Tibial nerve (tissue), 4 donors: ENCODE results near the gene NNMT. TPM values are rescaled to one million over a fixed set of nuclear protein-coding genes. Genes with fewer than 3 reads are reported as not detected.
A peak's percentile ranks its signal among the peaks of the same experiment; 100 is the strongest.

ENCODE experiments used
- DNase-seq, 2 donors: peaks; one replicate each; pipeline ENCODE4 v3.0.0-alpha.2; 2019; ENCODE audit warnings: low spot score in 2 of 2
- H3K27ac ChIP-seq, 4 donors: fragments of 200-600 bp; sonication (generic) in 3 of 4; one replicate each; pipeline ENCODE4 v1.5.1; 2017 to 2019; ENCODE audit warnings: mild to moderate bottlenecking in 1 of 4
- H3K27me3 ChIP-seq, 2 donors: fragments of 200-600 bp; sonication (generic) in 1 of 2; one replicate each; pipeline versions ENCODE4 v1.5.1 to v1.6.0; 2017 to 2019
- H3K36me3 ChIP-seq, 3 donors: fragments of 200-600 bp; sonication (generic); one replicate each; pipeline ENCODE4 v1.5.1; 2018 to 2019
- H3K4me1 ChIP-seq, 4 donors: fragments of 200-600 bp; sonication (generic) in 3 of 4; one replicate each; pipeline ENCODE4 v1.5.1; 2017 to 2019
- H3K4me3 ChIP-seq, 4 donors: fragments of 200-600 bp; sonication (generic) in 3 of 4; one replicate each; pipeline ENCODE4 v1.5.1; 2017 to 2019; ENCODE audit warnings: mild to moderate bottlenecking in 1 of 4, moderate library complexity in 1 of 4
- H3K9me3 ChIP-seq, 4 donors: fragments of 200-600 bp; sonication (generic) in 3 of 4; one replicate each; pipeline ENCODE4 v1.5.1; 2017 to 2019
- EP300 ChIP-seq, 2 donors: sonication (generic); formaldehyde crosslinking; IDR thresholded peaks; one replicate each; pipeline ENCODE4 v1.6.1; 2017; ENCODE audit warnings: antibody characterized with exemption in 2 of 2, mild to moderate bottlenecking in 1 of 2
- POLR2A ChIP-seq, 2 donors: fragments of 450-650 bp; IDR thresholded peaks; one replicate each; pipeline ENCODE4 v1.6.1; 2017; ENCODE audit warnings: antibody characterized with exemption in 2 of 2, mild to moderate bottlenecking in 2 of 2, moderate library complexity in 2 of 2
- WGBS, 2 donors: methylation state at CpG; one replicate each; pipeline ENCODE4 v1.1.5; 2018; 5-methylcytosine and 5-hydroxymethylcytosine counted together
- total RNA-seq, 4 donors: library from RNA; depleted of rRNA; stranded (reverse); fragments of >200 nt; gene quantifications; one replicate each; pipeline ENCODE4 v1.1.0, GENCODE V29; 2016
- TF ChIP-seq, protein P1 (sequence below), 5 experiments: fragments of 200-600 bp in 3 of 5; fragments of 450-650 bp in 2 of 5; sonication (generic) in 3 of 5; IDR thresholded peaks; one replicate each; pipeline ENCODE4 v1.5.1; 2016 to 2019; ENCODE audit warnings: antibody characterized with exemption in 5 of 5, mild to moderate bottlenecking in 3 of 5, moderate library complexity in 2 of 5

NNMT gene
- total RNA-seq, 4 donors from 2014 or later = 520 to 1,803 (median 896) TPM

- no peak for DNase-seq
- Histone ChIP-seq H3K4me1 (peaks cover 0 to 19% (median 2%) of the 10 kb centered on the region in 4 donors), H3K36me3 (no peaks in the 10 kb centered on the region), H3K27ac (no peak overlapping the region), H3K9me3 (no peaks in the 10 kb centered on the region), H3K4me3 (no peak overlapping the region), H3K27me3 (no peaks in the 10 kb centered on the region)
- 45 to 46% methylated on average over 3 of the region's 3 CpGs for WGBS, 2 donors
- TF ChIP-seq, protein P1, sequence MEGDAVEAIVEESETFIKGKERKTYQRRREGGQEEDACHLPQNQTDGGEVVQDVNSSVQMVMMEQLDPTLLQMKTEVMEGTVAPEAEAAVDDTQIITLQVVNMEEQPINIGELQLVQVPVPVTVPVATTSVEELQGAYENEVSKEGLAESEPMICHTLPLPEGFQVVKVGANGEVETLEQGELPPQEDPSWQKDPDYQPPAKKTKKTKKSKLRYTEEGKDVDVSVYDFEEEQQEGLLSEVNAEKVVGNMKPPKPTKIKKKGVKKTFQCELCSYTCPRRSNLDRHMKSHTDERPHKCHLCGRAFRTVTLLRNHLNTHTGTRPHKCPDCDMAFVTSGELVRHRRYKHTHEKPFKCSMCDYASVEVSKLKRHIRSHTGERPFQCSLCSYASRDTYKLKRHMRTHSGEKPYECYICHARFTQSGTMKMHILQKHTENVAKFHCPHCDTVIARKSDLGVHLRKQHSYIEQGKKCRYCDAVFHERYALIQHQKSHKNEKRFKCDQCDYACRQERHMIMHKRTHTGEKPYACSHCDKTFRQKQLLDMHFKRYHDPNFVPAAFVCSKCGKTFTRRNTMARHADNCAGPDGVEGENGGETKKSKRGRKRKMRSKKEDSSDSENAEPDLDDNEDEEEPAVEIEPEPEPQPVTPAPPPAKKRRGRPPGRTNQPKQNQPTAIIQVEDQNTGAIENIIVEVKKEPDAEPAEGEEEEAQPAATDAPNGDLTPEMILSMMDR (IDR thresholded peaks at IDR 0.05) = no peak
- peak in 1 of 2 donors; percentile 43 for TF ChIP-seq EP300 (IDR thresholded peaks at IDR 0.05)
Observed at GRCh38 chr11:114275280-114275679, 20.9 kb upstream of the NNMT start.

GRCh38 chr11:114276077-114276476, 20.1 kb upstream of the NNMT start:
- H3K27ac ChIP-seq = no peak overlapping the region
- DNase-seq = no peak
- TF ChIP-seq, protein P1 (IDR thresholded peaks at IDR 0.05) = no peak
- TF ChIP-seq EP300 (IDR thresholded peaks at IDR 0.05) (no peak), POLR2A (IDR thresholded peaks at IDR 0.05) (no peak)
- 40 to 76% methylated on average over 4 to 5 of the region's 5 CpGs for WGBS, 2 donors
- peaks cover 0 to 27% (median 6%) of the 10 kb centered on the region in 4 donors for H3K4me1 ChIP-seq
- H3K4me3 ChIP-seq = no peak overlapping the region
- no peaks in the 10 kb centered on the region for H3K27me3 ChIP-seq
- no peaks in the 10 kb centered on the region for H3K9me3 ChIP-seq
- no peaks in the 10 kb centered on the region for H3K36me3 ChIP-seq

DNA sequence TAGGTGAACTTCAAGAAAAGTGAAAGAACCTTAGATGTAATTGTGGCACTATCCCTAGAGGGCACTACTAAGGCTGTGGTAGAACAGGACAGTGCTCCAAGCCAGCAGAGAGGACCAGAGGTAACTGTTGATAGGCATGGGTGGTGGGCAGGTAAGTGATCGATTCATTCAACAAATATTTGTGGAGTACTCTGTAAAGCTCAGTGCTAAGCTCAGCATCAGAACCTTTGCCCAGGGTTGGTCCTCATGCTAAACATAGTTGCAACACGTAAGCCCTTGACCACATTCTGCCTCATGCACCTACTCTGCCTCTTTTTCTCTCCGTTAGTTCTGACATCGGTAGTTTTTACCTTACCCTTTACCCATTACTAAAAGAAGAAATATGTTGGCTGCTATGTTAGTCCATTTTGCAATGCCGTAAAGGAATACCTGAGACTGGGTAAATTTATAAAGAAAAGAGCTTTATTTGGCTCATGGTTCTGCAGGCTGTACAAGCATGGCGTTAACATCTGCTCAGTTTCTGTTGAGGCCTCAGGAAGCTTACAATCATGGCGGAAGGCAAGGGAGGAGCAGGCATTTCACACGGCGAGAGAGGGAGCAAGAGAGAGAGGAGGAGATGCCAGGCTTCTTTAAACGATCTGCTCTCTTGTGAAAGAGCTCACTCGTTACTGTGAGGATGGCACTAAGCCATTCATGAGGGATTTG, 18.4 kb upstream of the NNMT start:
- TF ChIP-seq POLR2A (IDR thresholded peaks at IDR 0.05) (no peak), EP300 (IDR thresholded peaks at IDR 0.05) (no peak)
- TF ChIP-seq, protein P1 (IDR thresholded peaks at IDR 0.05) = no peak
- Histone ChIP-seq H3K9me3 (no peaks in the 10 kb centered on the region), H3K27me3 (no peaks in the 10 kb centered on the region), H3K27ac (no peak overlapping the region), H3K4me3 (no peak overlapping the region), H3K4me1 (peaks cover 0 to 33% (median 6%) of the 10 kb centered on the region in 4 donors), H3K36me3 (no peaks in the 10 kb centered on the region)
- DNase-seq = no peak
- 85 to 89% methylated on average over 11 of the region's 11 CpGs for WGBS, 2 donors

DNA sequence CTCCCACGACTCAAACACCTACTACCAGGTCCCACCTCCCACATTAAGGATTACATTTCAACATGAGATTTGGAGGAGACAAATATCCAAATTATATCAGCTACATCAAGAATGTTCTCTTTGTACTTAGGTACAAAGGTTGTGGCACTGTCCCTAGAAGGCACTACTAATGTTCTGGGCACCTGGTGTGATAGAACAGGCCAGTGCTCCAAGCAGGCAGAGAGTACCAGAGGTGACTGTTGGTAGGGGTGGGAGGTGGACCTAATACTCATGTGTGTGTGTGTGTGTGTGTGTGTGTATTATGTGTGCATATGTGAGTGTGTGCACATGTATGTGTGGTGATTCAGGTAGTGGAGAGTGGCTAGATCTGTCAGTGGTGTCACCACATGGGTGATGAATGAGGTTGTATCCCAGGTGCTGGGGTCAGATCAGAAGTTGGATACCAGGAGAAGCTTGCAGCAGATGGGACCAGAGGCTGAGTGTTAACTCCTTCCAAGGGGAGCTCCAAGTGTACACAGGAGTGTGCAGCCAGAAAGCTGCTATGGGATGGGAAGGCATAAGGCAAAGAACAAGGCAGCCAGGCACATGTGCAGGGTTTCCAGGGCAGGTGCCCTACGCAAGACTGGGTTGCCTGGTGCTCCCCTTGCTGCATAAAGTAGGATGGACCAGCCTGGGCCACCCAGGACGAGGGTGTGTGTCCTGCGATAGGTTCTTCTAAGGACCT, 17.7 kb upstream of the NNMT start:
- Histone ChIP-seq H3K9me3 (no peaks in the 10 kb centered on the region), H3K4me3 (no peak overlapping the region), H3K27me3 (no peaks in the 10 kb centered on the region), H3K27ac (no peak overlapping the region), H3K4me1 (peaks cover 0 to 33% (median 6%) of the 10 kb centered on the region in 4 donors), H3K36me3 (no peaks in the 10 kb centered on the region)
- WGBS, 2 donors = 81 to 82% methylated on average over 4 of the region's 4 CpGs
- TF ChIP-seq EP300 (IDR thresholded peaks at IDR 0.05) (no peak), POLR2A (IDR thresholded peaks at IDR 0.05) (no peak)
- TF ChIP-seq, protein P1 (IDR thresholded peaks at IDR 0.05) = no peak
- no peak for DNase-seq
